ENCODE measurements around the gene PHACTR3.

Gene PHACTR3

DNA sequence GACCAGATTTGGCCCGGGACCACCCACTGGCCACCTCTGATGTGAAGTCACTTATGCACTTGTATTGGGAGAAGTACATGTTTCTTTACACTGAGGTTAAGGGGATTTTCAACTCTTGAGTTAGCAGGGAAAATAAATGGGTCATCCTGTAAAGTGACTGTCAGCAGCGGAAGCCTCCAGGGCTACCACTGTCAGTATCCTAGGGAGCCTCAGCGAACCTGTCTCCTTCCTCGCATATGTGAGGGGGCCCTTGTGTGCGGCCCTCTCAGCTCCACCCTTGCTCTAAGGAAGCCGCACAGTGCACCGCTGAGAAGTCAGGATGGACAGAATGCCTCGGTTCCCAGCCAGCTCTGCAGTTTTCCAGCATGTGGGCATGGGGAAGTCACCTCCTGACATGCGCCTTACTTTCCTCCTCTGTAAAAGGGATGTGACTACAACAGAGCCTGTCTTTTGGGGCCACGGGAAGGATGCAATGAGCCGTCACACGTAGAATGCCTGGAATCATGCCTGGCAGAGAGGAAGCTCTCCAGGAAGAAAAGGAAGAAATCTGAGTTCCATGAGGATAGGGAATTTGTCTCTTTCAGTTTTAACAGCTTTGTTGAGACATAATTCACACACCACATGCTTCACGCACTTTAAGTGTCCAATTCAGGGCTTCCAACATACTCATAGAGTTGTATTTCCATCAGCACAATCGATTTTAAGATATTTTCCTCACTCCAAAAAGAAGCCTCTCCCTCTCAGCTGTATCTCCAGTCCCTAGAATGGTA is 213.7 kb downstream of the PHACTR3 start:
- no peaks in the 10 kb centered on the region for H3K36me3 ChIP-seq (ENCODE audit: insufficient read depth, low read length)
- H3K27me3 ChIP-seq (ENCODE audit: insufficient read depth, low read length) = peaks cover 53% of the 10 kb centered on the region
- H3K4me3 ChIP-seq (ENCODE audit: low read depth, low read length) = no peak overlapping the region
- no peaks in the 10 kb centered on the region for H3K79me2 ChIP-seq (ENCODE audit: control insufficient read depth, insufficient read depth, low read length, unreplicated experiment)
- H2AFZ ChIP-seq (ENCODE audit: low read length, unreplicated experiment) = no peak overlapping the region
- H3K4me1 ChIP-seq (ENCODE audit: control insufficient read depth, insufficient read depth, low read length, unreplicated experiment) = no peaks in the 10 kb centered on the region
- H3K27ac ChIP-seq (ENCODE audit: low read depth, low read length) = no peak overlapping the region

DNA sequence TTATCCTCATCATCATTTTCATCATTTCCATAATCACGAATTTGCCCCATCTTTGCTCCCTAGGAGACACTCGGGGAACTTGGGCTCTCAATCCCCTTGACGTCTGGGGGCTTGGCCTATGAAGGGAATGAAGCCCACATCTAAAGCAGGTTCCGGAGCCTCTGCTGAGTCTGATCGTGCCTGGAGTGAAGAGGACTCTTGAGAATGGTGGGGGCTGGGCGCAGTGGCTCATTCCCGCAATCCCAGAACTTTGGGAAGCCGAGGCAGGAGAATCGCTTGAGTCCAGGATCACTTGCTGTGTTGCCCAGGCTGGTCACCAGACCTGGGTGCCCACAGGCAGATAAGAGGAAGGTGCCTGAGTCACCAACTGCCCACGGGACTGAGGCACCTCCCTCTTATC is 214.6 kb downstream of the PHACTR3 start:
- no peak overlapping the region for H3K27ac ChIP-seq (ENCODE audit: low read depth, low read length)
- no peaks in the 10 kb centered on the region for H3K79me2 ChIP-seq (ENCODE audit: control insufficient read depth, insufficient read depth, low read length, unreplicated experiment)
- H3K27me3 ChIP-seq (ENCODE audit: insufficient read depth, low read length) = peaks cover 45% of the 10 kb centered on the region
- H3K36me3 ChIP-seq (ENCODE audit: insufficient read depth, low read length) = no peaks in the 10 kb centered on the region
- H3K4me3 ChIP-seq (ENCODE audit: low read depth, low read length) = no peak overlapping the region
- no peaks in the 10 kb centered on the region for H3K4me1 ChIP-seq (ENCODE audit: control insufficient read depth, insufficient read depth, low read length, unreplicated experiment)
- H2AFZ ChIP-seq (ENCODE audit: low read length, unreplicated experiment) = no peak overlapping the region

DNA sequence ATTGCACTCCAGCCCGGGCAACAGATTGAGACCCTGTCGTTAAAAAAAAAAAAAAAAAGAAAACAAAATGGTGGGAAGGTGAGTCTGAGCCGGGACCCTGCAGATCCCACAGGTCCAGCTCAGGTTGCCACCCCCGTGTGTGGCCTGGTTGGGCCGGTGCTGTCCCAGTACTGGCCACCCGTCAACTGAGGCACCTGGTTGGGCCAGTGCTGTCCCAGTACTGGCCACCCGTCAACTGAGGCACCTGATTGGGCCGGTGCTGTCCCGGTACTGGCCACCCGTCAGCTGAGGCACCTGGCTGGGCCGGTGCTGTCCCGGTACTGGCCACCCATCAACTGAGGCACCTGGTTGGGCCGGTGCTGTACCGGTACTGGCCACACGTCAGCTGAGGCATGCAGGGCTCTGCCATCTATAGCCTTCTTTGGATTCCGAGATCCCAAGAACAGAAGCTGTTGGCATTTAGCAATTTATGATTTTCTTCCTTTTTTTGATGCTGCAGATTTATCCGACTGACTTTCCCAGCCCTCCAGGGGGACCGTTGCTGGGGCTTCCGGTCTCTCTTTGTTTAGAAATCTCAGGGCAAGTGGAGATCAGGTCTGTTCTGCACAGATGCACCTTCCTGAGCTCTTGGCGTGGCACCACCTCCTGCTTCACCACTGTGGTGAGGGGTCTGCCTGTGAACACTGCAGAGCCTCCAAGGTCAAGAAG is 215.3 kb downstream of the PHACTR3 start:
- Histone ChIP-seq H3K27ac (ENCODE audit: low read depth, low read length) (no peak overlapping the region), H3K36me3 (ENCODE audit: insufficient read depth, low read length) (no peaks in the 10 kb centered on the region), H3K79me2 (ENCODE audit: control insufficient read depth, insufficient read depth, low read length, unreplicated experiment) (no peaks in the 10 kb centered on the region), H3K4me1 (ENCODE audit: control insufficient read depth, insufficient read depth, low read length, unreplicated experiment) (no peaks in the 10 kb centered on the region), H3K27me3 (ENCODE audit: insufficient read depth, low read length) (peaks cover 38% of the 10 kb centered on the region), H3K4me3 (ENCODE audit: low read depth, low read length) (no peak overlapping the region), H2AFZ (ENCODE audit: low read length, unreplicated experiment) (no peak overlapping the region)

DNA sequence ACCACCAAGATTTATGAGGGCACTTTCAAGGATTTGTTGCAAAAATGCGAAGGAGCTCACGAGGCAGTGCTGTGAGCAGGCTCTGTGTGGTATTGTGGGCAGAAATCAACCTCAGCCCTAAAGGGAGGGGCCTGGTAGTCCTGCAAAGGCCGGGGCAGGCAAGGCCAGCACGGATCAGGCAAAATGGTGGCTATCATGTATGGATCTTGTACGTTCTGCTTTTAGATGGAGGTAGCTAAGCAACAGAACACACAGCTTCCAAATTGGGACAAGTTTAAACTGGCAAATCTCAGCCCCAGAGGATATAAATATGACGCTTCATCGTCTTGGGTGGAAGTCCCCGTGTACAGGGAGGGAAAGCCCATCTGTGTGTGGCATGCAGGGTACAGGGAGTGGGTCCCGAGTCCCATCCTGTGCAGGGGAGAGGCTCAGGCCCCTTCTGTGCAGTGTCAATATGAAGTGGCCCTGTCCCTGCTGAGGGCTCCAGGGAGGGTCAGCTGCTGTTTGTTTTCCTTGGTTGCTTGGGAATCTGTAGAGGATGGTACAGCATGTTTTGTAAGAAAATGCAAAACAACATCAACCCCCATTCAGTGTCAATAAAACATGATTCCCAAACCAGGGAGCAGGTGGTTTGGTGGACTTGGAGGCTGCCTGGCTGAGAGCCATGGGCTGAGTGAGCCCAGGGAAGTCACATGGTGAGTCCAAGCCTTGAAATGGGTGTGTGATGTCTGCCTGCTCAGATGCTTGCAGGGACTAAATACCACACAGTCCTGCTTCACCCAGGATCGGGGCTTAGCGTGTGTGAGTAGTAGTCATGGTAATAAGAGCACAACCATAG is 216.1 kb downstream of the PHACTR3 start:
- H3K27ac ChIP-seq (ENCODE audit: low read depth, low read length) = no peak overlapping the region
- no peak overlapping the region for H2AFZ ChIP-seq (ENCODE audit: low read length, unreplicated experiment)
- H3K4me1 ChIP-seq (ENCODE audit: control insufficient read depth, insufficient read depth, low read length, unreplicated experiment) = no peaks in the 10 kb centered on the region
- peaks cover 39% of the 10 kb centered on the region for H3K27me3 ChIP-seq (ENCODE audit: insufficient read depth, low read length)
- H3K36me3 ChIP-seq (ENCODE audit: insufficient read depth, low read length) = no peaks in the 10 kb centered on the region
- H3K79me2 ChIP-seq (ENCODE audit: control insufficient read depth, insufficient read depth, low read length, unreplicated experiment) = no peaks in the 10 kb centered on the region
- H3K4me3 ChIP-seq (ENCODE audit: low read depth, low read length) = no peak overlapping the region

DNA sequence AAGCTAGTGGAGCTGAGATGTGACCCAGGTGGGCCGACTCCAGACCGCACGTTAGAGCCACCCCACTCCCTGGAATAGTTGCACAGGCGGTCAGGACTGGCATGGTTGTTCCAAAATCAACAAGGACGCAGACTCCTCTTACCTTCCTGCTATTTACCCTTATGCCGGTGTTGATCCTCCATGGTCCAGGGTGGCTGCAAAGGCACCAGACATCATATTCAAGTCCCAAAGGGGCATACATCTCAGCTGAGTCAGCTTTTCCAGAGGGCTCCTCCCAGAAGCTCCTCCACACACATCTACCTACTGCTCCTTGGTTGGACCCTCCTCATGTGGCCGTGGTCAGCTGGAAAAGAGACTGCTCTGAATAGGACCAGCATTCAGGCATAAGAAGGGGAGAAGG is 216.9 kb downstream of the PHACTR3 start:
- H3K36me3 ChIP-seq (ENCODE audit: insufficient read depth, low read length) = no peaks in the 10 kb centered on the region
- no peak overlapping the region for H3K27ac ChIP-seq (ENCODE audit: low read depth, low read length)
- no peak overlapping the region for H2AFZ ChIP-seq (ENCODE audit: low read length, unreplicated experiment)
- H3K79me2 ChIP-seq (ENCODE audit: control insufficient read depth, insufficient read depth, low read length, unreplicated experiment) = no peaks in the 10 kb centered on the region
- H3K4me1 ChIP-seq (ENCODE audit: control insufficient read depth, insufficient read depth, low read length, unreplicated experiment) = no peaks in the 10 kb centered on the region
- peaks cover 38% of the 10 kb centered on the region for H3K27me3 ChIP-seq (ENCODE audit: insufficient read depth, low read length)
- no peak overlapping the region for H3K4me3 ChIP-seq (ENCODE audit: low read depth, low read length)

DNA sequence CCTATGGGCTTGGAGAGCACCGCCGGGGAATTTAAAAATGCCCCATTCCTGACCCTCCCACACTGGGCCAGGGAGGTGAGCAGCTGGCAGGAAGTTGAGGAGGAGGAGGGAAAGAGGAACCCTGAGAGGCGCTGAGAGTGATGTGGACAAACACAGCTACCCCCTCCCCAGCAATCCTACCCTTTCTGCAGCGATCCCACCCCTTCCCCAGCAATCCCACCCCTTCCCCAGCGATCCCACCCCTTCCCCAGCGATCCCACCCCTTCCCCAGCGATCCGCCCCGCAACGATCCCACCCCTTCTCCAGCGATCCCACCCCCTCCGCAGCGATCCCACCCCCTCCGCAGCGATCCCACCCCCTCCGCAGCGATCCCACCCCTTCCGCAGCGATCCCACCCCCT is 217.4 kb downstream of the PHACTR3 start:
- no peaks in the 10 kb centered on the region for H3K36me3 ChIP-seq (ENCODE audit: insufficient read depth, low read length)
- no peak overlapping the region for H3K27ac ChIP-seq (ENCODE audit: low read depth, low read length)
- H2AFZ ChIP-seq (ENCODE audit: low read length, unreplicated experiment) = no peak overlapping the region
- H3K27me3 ChIP-seq (ENCODE audit: insufficient read depth, low read length) = peaks cover 38% of the 10 kb centered on the region
- no peak overlapping the region for H3K4me3 ChIP-seq (ENCODE audit: low read depth, low read length)
- no peaks in the 10 kb centered on the region for H3K79me2 ChIP-seq (ENCODE audit: control insufficient read depth, insufficient read depth, low read length, unreplicated experiment)
- H3K4me1 ChIP-seq (ENCODE audit: control insufficient read depth, insufficient read depth, low read length, unreplicated experiment) = no peaks in the 10 kb centered on the region

DNA sequence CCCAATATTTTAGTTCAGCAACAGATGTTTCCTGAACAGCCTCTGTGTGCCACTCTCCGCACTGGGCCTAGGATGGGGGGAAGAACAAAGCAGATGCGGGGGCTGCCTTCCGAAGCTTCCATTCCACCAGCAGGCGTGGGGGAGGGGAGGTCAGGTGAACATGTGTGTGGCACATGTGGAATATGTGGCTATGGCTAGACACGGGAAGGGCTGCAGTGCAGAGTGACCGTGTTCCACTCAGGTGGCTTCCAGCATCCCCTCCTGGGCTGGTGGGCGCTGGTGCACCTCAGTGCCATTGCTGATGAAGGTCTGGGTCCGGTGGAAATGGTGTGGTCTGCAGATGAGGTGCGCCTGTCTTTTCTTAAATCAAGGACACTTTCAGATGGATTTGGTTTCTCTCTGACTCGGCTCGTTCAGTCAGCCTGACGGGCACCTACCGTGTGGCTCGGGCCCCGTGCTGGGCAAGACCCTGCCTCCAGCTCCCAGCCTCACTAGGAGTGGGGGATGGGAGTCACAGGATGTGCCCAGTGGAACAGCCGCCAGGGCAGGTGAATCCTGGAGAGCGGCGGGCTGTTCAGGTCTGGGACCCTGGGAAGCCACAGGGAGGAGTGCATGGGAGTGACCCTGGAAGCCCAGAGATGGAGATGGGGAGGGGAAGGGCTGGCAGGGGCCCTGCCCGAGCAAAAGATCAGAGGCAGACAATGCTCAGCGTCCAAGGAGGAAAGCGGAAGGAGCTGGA is 218.1 kb downstream of the PHACTR3 start:
- Histone ChIP-seq H2AFZ (ENCODE audit: low read length, unreplicated experiment) (no peak overlapping the region), H3K79me2 (ENCODE audit: control insufficient read depth, insufficient read depth, low read length, unreplicated experiment) (no peaks in the 10 kb centered on the region), H3K4me1 (ENCODE audit: control insufficient read depth, insufficient read depth, low read length, unreplicated experiment) (no peaks in the 10 kb centered on the region), H3K27me3 (ENCODE audit: insufficient read depth, low read length) (peaks cover 38% of the 10 kb centered on the region), H3K27ac (ENCODE audit: low read depth, low read length) (no peak overlapping the region), H3K4me3 (ENCODE audit: low read depth, low read length) (no peak overlapping the region), H3K36me3 (ENCODE audit: insufficient read depth, low read length) (no peaks in the 10 kb centered on the region)

DNA sequence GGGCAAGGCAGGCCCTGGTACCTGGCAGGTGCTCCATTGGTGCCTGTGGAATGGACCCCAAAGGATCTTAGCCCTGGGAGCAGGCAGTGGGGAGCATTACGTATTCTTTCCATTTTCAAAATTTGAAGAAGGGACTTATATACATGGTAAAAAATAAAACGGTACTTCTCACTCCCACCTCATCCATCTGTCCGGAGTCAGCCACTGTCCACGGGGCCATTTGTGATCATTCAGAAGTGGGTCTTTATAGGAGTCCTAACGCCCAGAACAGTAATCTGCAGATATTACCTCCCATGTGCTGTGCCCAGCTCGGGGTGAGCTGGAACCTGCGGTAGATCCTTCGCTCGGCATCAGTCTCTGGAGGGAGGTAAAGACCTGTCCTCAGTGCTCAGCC is 218.7 kb downstream of the PHACTR3 start:
- Histone ChIP-seq H3K79me2 (ENCODE audit: control insufficient read depth, insufficient read depth, low read length, unreplicated experiment) (no peaks in the 10 kb centered on the region), H2AFZ (ENCODE audit: low read length, unreplicated experiment) (no peak overlapping the region), H3K4me1 (ENCODE audit: control insufficient read depth, insufficient read depth, low read length, unreplicated experiment) (no peaks in the 10 kb centered on the region), H3K27me3 (ENCODE audit: insufficient read depth, low read length) (peaks cover 41% of the 10 kb centered on the region), H3K36me3 (ENCODE audit: insufficient read depth, low read length) (no peaks in the 10 kb centered on the region), H3K27ac (ENCODE audit: low read depth, low read length) (no peak overlapping the region), H3K4me3 (ENCODE audit: low read depth, low read length) (no peak overlapping the region)

DNA sequence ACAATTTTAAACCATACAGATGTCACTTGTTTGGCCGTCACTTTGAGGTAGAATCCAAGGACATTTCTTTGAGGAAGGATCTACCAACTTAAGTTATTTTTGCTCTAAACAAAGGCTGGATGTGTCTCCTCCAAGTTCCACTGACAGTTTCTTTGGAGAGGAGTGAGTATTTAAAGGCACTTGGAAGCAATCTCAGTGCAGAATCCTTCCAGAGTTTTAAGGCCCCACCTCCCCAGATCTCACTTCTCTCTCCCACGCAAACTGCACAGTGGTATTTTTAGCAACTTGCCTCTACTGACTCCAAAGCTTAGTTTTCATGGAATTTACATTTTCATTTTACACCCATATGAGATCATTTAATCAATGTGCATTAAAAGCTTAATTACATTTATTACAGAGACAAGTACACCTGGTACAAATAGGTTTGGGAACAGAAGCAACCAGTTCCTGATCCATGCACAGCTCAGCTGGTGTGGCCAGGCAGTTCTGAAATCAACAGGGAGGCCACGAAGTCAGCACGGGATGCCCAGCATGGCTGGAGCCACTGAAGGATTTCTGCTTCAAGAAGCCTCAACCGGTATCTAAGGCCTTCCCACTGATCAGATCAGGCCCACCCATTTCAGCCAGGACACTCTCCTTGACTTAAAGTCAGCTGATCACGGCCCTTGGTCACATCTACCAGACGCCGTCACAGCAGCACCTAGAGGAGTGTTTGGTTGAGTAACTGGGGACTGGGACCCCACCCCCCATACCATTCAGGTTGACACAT is 219.3 kb downstream of the PHACTR3 start:
- no peak overlapping the region for H3K4me3 ChIP-seq (ENCODE audit: low read depth, low read length)
- no peak overlapping the region for H2AFZ ChIP-seq (ENCODE audit: low read length, unreplicated experiment)
- no peaks in the 10 kb centered on the region for H3K79me2 ChIP-seq (ENCODE audit: control insufficient read depth, insufficient read depth, low read length, unreplicated experiment)
- no peak overlapping the region for H3K27ac ChIP-seq (ENCODE audit: low read depth, low read length)
- H3K36me3 ChIP-seq (ENCODE audit: insufficient read depth, low read length) = no peaks in the 10 kb centered on the region
- peaks cover 39% of the 10 kb centered on the region for H3K27me3 ChIP-seq (ENCODE audit: insufficient read depth, low read length)
- H3K4me1 ChIP-seq (ENCODE audit: control insufficient read depth, insufficient read depth, low read length, unreplicated experiment) = no peaks in the 10 kb centered on the region
